ENCODE measurements around the gene CYP4F8.

The CYP4F8 gene

DNA sequence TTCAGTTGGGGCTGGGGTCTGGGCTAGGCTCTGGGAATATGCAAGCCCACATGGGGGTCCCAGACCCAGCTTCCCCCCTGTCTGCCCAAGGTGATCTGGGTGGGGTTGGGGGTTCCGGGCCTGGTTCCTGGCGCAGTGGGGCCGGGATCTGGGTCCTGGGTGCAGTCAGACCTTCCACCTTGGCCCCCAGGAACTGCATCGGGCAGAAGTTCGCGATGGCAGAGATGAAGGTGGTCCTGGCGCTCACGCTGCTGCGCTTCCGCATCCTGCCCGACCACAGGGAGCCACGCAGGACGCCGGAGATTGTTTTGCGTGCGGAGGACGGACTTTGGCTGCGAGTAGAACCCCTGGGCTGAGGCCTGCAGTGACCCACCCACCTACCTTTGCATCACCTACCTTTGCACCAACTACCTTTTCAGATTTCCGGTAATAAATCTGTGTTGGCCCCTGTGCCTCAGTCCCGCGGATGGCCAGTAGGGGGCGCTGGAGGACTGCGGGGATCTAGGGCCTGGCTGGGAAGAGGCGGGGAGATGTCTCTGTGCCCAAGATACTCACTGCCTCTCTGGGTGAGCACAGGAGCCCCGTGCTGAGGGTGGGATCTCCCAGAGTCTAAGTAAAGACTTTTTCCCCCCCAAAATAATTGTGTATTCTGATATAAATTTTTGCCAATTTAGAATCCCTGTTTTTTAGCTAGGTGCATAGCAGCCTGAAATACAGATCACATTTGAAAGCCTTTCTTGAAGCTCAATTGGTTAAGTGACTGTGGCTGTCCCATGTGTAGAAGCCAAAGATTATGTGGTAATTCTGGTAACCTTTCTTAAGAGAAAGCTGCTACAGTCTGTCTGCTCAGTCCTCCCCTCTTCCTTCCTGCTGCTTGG is 14.2 kb downstream of the CYP4F8 start:
- no peak overlapping the region for H3K27ac Mint-ChIP-seq
- no peaks in the 10 kb centered on the region for H3K36me3 Mint-ChIP-seq (ENCODE audit: low read depth)
- H3K4me3 Mint-ChIP-seq, result no peak overlapping the region
- no peaks in the 10 kb centered on the region for H3K9me3 Mint-ChIP-seq
- no peaks in the 10 kb centered on the region for H3K4me1 Mint-ChIP-seq (ENCODE audit: low read depth)
- DNase-seq (ENCODE audit: low spot score), result peak; percentile 73
- H3K27me3 Mint-ChIP-seq (ENCODE audit: low read depth), result no peaks in the 10 kb centered on the region

DNA sequence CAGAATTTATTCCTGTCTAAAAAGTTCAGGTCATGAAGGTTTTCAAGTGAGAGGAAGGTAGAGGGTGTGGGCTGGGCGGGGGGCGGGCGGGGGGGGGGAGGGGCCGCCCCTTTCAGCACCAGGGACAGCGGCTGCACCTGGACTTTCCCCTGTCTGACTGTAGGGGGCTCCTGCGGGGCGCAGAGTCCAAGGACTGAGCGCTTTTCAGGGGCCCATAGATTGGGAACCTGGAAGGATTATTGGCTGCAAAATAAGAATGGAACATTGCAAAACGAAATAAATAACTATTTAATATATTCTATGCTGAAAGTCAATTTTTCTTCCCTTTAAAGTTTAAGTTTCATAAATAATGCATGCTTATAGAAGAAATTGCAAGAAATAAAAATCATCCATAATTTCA is 16.8 kb downstream of the CYP4F8 start:
- no peak for DNase-seq (ENCODE audit: low spot score)
- no peak overlapping the region for H3K4me3 Mint-ChIP-seq
- H3K4me1 Mint-ChIP-seq (ENCODE audit: low read depth), result no peaks in the 10 kb centered on the region
- H3K36me3 Mint-ChIP-seq (ENCODE audit: low read depth), result no peaks in the 10 kb centered on the region
- H3K27me3 Mint-ChIP-seq (ENCODE audit: low read depth), result no peaks in the 10 kb centered on the region
- no peak overlapping the region for H3K27ac Mint-ChIP-seq
- no peaks in the 10 kb centered on the region for H3K9me3 Mint-ChIP-seq

DNA sequence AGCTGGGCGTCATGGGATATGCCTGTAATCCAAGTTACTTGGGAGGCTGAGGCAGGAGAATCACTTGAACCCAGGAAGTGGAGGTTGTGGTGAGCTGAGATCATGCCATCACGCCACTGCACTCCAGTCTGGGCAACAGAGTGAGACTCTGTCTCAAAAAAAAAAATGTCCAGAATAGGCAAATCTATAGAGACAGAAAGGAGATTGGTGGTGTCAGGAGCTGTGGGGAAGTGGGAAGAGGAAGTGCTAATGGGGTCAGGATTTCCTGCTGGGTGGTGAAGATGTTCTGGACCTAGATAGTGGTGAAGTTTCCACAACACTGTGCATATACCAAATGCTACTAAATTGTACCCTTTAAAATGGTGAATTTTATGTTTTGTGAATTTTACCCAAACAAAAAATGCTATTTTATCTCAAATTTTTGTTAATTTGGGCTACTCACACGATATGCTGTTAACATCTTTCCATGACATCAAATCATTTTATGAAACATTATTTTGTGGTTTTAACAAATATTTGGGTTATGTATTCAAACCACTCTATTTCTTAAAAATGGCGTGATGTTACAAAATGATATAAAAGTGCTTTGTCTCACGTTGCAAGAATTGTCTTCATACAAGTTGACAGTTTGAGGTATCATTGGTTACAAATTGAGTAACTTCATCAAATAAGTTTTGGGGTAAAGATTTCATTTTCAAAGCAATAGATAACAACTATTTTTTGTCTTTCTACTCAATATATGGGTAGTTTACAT is 18.2 kb downstream of the CYP4F8 start:
- no peaks in the 10 kb centered on the region for H3K36me3 Mint-ChIP-seq (ENCODE audit: low read depth)
- H3K27ac Mint-ChIP-seq, result no peak overlapping the region
- no peaks in the 10 kb centered on the region for H3K4me1 Mint-ChIP-seq (ENCODE audit: low read depth)
- no peaks in the 10 kb centered on the region for H3K27me3 Mint-ChIP-seq (ENCODE audit: low read depth)
- no peak overlapping the region for H3K4me3 Mint-ChIP-seq
- no peak for DNase-seq (ENCODE audit: low spot score)
- no peaks in the 10 kb centered on the region for H3K9me3 Mint-ChIP-seq

DNA sequence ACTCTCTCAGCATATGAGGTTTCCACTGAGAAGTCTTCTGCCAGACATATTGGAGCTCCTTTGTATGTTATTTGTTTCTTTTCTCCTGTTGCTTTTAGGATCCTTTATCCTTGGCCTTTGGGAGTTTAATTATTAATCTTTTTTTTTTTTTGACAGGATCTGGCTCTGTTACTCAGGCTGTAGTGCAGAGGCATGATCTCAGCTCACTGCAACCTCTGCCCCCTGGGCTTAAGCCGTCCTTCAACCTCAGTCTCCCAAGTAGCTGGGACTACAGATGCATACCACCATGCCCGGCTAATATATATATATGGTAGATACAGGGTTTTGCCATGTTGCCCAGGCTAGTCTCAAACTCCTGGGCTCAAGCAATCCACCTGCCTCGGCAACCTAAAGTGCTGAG is 19.1 kb downstream of the CYP4F8 start:
- no peak for DNase-seq (ENCODE audit: low spot score)
- no peaks in the 10 kb centered on the region for H3K27me3 Mint-ChIP-seq (ENCODE audit: low read depth)
- no peaks in the 10 kb centered on the region for H3K4me1 Mint-ChIP-seq (ENCODE audit: low read depth)
- H3K9me3 Mint-ChIP-seq, result no peaks in the 10 kb centered on the region
- no peaks in the 10 kb centered on the region for H3K36me3 Mint-ChIP-seq (ENCODE audit: low read depth)
- H3K27ac Mint-ChIP-seq, result no peak overlapping the region
- H3K4me3 Mint-ChIP-seq, result no peak overlapping the region

GRCh38 chr19:15635016-15635805 is 20.2 kb downstream of the CYP4F8 start:
- no peak for DNase-seq (ENCODE audit: low spot score)
- H3K27me3 Mint-ChIP-seq (ENCODE audit: low read depth), result no peaks in the 10 kb centered on the region
- no peaks in the 10 kb centered on the region for H3K9me3 Mint-ChIP-seq
- no peaks in the 10 kb centered on the region for H3K4me1 Mint-ChIP-seq (ENCODE audit: low read depth)
- no peaks in the 10 kb centered on the region for H3K36me3 Mint-ChIP-seq (ENCODE audit: low read depth)
- no peak overlapping the region for H3K4me3 Mint-ChIP-seq
- H3K27ac Mint-ChIP-seq, result no peak overlapping the region

DNA sequence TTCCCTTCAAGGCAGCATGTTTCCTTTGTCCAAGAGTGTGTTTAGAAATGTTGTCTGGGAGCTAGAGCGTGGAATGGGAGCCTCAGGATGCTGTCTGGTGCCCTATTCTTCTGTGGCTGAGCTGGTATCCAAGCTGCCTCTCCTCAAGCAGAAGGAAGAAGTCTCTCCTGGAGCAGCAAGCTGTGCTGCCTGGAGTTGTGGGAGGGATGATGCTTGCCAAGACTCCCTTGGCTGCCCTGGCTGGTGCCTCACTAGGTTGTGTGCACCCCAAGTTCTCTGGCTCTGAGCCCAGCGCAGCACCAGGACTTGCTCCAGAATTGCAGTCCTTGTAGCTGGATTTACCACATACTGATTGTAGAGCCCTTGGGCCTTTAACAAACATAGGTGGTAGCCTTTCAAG is 21.0 kb downstream of the CYP4F8 start:
- H3K4me1 Mint-ChIP-seq (ENCODE audit: low read depth), result no peaks in the 10 kb centered on the region
- DNase-seq (ENCODE audit: low spot score), result no peak
- no peak overlapping the region for H3K4me3 Mint-ChIP-seq
- no peak overlapping the region for H3K27ac Mint-ChIP-seq
- no peaks in the 10 kb centered on the region for H3K27me3 Mint-ChIP-seq (ENCODE audit: low read depth)
- no peaks in the 10 kb centered on the region for H3K9me3 Mint-ChIP-seq
- no peaks in the 10 kb centered on the region for H3K36me3 Mint-ChIP-seq (ENCODE audit: low read depth)

DNA sequence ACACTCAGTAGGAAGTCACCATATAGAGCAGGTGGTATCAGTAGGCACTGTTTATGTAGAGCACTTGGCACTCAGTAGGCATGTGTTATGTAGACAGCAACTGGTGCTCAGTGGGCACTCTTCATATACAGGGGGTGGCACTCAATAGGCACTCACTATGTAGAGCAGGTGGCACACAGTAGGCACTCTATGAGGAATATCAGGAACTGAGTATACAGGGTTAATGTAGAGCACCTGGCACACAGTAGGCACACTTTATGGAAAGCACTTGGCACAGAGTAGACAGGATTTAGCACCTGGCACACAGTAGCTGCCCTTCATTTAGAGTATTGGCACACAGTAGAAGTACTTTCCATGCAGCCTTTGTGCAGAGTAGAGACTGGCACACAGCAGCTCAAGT is 24.6 kb downstream of the CYP4F8 start:
- H3K4me3 Mint-ChIP-seq, result no peak overlapping the region
- H3K36me3 Mint-ChIP-seq (ENCODE audit: low read depth), result no peaks in the 10 kb centered on the region
- H3K4me1 Mint-ChIP-seq (ENCODE audit: low read depth), result no peaks in the 10 kb centered on the region
- no peaks in the 10 kb centered on the region for H3K27me3 Mint-ChIP-seq (ENCODE audit: low read depth)
- no peak for DNase-seq (ENCODE audit: low spot score)
- no peaks in the 10 kb centered on the region for H3K9me3 Mint-ChIP-seq
- no peak overlapping the region for H3K27ac Mint-ChIP-seq

- no peaks in the 10 kb centered on the region for H3K27me3 Mint-ChIP-seq (ENCODE audit: low read depth)
- no peaks in the 10 kb centered on the region for H3K4me1 Mint-ChIP-seq (ENCODE audit: low read depth)
- DNase-seq (ENCODE audit: low spot score), result no peak
- H3K9me3 Mint-ChIP-seq, result no peaks in the 10 kb centered on the region
- no peaks in the 10 kb centered on the region for H3K36me3 Mint-ChIP-seq (ENCODE audit: low read depth)
- H3K4me3 Mint-ChIP-seq, result no peak within 1 kb of the TSS
- no peak within 1 kb of the TSS for H3K27ac Mint-ChIP-seq
Observed at GRCh38 chr19:15640294-15640903, 25.4 kb downstream of the CYP4F8 start, which contains the start of gene CYP4F3. TSS of gene CYP4F3 (plus strand) at chr19:15640897. CDS start at chr19:15641416, 519 bp downstream.

GRCh38 chr19:15640904-15641597 is 26.0 kb downstream of the CYP4F8 start:
- Mint-ChIP-seq H3K4me1 (ENCODE audit: low read depth) (no peaks in the 10 kb centered on the region), H3K4me3 (no peak overlapping the region), H3K27me3 (ENCODE audit: low read depth) (no peaks in the 10 kb centered on the region), H3K36me3 (ENCODE audit: low read depth) (no peaks in the 10 kb centered on the region), H3K27ac (no peak overlapping the region), H3K9me3 (no peaks in the 10 kb centered on the region)
- no peak for DNase-seq (ENCODE audit: low spot score)

GRCh38 chr19:15641901-15642491 is 27.0 kb downstream of the CYP4F8 start:
- H3K9me3 Mint-ChIP-seq, result no peaks in the 10 kb centered on the region
- no peaks in the 10 kb centered on the region for H3K36me3 Mint-ChIP-seq (ENCODE audit: low read depth)
- no peaks in the 10 kb centered on the region for H3K27me3 Mint-ChIP-seq (ENCODE audit: low read depth)
- no peak for DNase-seq (ENCODE audit: low spot score)
- no peaks in the 10 kb centered on the region for H3K4me1 Mint-ChIP-seq (ENCODE audit: low read depth)
- H3K27ac Mint-ChIP-seq, result no peak overlapping the region
- H3K4me3 Mint-ChIP-seq, result no peak overlapping the region

DNA sequence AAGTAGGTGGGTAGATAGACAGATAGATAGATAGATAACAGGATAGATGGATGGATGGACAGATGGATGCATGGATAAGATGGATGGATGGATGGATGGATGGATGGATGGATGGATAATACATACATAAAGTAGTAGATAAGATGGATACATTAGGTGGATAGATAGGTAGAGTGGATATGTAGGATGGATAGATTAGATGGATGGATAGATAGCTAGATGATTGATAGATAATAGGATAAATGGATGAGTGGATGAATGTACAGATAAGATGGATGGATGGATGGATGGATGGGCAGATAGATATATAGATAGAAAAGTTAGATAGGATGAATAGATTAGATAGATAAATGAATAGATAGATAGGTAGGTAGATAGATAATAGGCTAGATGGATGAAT is 27.8 kb downstream of the CYP4F8 start:
- Mint-ChIP-seq H3K4me1 (ENCODE audit: low read depth) (no peaks in the 10 kb centered on the region), H3K9me3 (no peaks in the 10 kb centered on the region), H3K4me3 (no peak overlapping the region), H3K36me3 (ENCODE audit: low read depth) (no peaks in the 10 kb centered on the region), H3K27ac (no peak overlapping the region), H3K27me3 (ENCODE audit: low read depth) (no peaks in the 10 kb centered on the region)
- no peak for DNase-seq (ENCODE audit: low spot score)

DNA sequence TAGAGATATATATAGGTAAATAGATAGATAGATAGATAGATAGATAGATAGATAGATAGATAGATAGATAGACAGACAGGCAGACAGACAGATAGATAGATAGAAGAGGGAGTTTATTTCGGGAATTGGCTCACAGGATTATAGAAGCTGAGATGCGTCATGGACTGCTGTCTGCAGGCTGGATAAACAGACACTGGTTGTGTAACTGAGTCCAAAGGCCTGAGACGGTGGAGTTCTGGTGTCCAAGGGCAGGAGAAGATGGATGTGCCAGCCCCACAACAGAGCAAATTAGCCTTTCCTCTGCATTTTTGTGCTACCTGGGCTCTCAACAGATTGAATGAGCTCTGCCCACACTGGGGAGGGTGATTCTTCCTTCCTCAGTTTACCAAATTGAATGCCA is 28.4 kb downstream of the CYP4F8 start:
- no peaks in the 10 kb centered on the region for H3K4me1 Mint-ChIP-seq (ENCODE audit: low read depth)
- no peaks in the 10 kb centered on the region for H3K9me3 Mint-ChIP-seq
- H3K27me3 Mint-ChIP-seq (ENCODE audit: low read depth), result no peaks in the 10 kb centered on the region
- no peak overlapping the region for H3K4me3 Mint-ChIP-seq
- no peaks in the 10 kb centered on the region for H3K36me3 Mint-ChIP-seq (ENCODE audit: low read depth)
- H3K27ac Mint-ChIP-seq, result no peak overlapping the region
- no peak for DNase-seq (ENCODE audit: low spot score)

Data from T-helper 2 cell treated with Interferon-gamma antibody and Interleukin-4, amounts not matched to agents 5 μg/mL and 100 μg/mL, for 36 hours (primary cell).